Measurements from ENCODE around the gene COG1.

Gene COG1

DNA sequence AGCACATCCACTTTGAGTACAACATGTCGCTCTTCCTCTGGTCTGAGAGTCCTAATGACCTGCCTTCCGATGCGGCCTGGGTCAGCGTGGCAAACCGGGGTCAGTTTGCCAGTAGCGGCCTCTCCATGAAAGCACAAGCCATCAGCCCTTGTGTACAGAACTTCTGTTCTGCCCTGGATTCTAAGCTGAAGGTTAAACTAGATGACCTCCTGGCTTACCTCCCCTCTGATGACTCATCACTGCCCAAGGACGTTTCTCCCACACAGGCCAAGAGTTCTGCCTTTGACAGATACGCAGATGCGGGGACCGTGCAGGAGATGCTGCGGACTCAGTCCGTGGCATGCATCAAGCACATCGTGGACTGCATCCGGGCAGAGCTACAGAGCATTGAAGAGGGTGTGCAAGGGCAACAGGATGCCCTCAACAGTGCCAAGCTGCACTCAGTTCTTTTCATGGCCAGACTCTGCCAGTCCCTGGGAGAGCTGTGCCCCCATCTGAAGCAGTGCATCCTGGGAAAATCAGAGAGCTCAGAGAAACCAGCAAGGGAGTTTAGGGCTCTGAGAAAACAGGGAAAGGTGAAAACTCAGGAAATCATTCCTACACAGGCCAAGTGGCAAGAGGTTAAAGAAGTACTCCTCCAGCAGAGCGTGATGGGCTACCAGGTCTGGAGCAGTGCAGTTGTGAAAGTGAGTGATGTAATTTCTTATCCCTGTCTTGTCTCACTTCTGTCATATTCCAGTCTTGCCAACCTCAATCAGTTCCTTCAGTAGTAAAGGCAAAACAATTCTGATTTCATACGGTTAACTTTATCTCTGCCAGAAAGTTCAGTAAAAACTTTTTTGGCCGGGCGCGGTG lies 8.6 kb downstream of the COG1 start:
- DNase-seq, result no peak

DNA sequence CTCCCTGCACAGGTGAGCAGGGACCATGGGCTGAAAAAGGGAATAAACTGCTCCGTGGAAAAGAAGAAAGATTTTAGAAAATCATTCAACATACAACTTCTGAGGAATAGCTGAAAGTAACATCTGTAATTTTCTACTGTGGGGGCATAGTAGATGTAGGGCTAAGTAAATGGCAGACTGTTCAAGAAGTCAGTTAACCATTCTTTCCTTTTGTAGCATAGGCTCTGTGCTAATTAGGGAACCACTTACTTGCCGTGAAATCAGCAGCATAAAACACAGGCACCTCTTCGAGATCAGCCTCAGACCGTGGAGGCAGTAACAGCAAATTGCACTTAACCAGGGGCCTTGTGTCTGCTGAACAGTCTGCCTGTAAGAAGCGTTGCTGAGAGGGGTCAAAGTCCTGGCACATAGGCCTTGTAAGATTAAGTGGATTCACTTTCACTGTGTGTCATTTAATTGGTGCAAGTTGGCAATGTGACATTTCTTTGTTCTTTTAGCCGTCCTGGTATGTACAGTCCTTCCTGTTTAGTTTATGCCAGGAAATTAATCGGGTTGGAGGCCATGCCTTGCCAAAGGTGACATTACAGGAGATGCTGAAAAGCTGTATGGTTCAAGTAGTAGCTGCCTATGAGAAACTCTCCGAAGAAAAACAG lies 10.4 kb downstream of the COG1 start:
- no peak for DNase-seq

GRCh38 chr17:73203788-73204479 lies 11.1 kb downstream of the COG1 start:
- DNase-seq, result no peak

GRCh38 chr17:73205459-73205961 lies 12.7 kb downstream of the COG1 start:
- DNase-seq, result no peak

- DNase-seq, result no peak
Measured at GRCh38 chr17:73208139-73208827, 15.4 kb downstream of the COG1 start.

GRCh38 chr17:73209436-73209835 lies 16.6 kb downstream of the COG1 start:
- no peak for DNase-seq

DNA sequence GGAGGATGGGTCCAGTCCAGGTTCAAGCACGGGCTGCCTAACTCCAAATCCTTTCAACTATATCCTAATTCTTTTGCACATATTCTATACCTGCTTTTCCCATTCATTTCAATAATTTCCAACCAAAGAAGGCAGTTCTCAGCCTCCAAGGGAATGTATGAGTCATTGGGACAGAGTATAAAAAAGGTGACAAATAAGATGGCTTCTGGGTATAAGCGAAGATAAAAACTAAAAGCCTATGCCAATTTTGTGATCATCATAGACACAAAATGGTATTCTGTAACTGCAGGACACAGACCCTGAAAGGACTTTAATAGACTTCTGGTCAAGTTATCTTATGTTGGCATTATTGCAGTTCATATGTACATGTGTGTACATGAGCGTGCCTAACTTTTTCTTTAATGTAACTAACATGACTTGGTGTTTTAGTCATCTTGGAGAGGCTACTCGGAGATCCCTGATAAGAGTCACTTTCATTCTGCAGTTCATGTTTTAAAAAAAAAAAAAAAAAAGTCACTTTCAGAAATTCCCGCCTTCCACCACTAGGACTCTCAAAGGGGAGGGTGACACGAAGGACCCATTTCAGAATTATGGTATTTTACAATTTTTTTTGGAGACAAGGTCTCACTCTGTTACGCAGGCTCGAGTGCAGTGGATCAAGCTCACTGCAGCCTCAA lies 17.3 kb downstream of the COG1 start:
- no peak for DNase-seq

GRCh38 chr17:73211745-73212144 lies 18.9 kb downstream of the COG1 start:
- DNase-seq, result no peak

- no peak for DNase-seq
Measured at GRCh38 chr17:73214008-73214407, 21.2 kb downstream of the COG1 start.

GRCh38 chr17:73214851-73215250 lies 22.0 kb downstream of the COG1 start:
- no peak for DNase-seq

- no peak for DNase-seq
Measured at GRCh38 chr17:73215447-73215846, 22.6 kb downstream of the COG1 start.

- DNase-seq, result no peak
Measured at GRCh38 chr17:73223626-73224230, 30.9 kb downstream of the COG1 start.

DNA sequence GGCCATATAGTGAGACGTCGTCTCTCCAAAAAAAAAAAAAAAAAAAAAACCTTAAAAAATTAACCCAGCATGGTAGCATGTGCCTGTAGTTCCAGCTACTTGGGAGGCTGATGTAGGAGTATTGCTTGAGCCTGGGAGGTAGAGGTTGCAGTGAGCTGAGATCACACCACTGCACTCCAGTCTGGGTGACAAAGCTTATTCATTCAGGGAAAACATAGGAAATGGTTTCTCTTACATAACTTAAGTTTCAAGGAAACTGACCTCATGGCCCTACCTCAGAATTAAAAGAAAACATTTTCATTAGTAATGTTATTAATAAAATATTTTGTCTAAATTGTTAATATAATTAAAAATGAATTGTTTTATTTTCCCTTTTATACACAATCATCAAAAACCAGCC lies 31.4 kb downstream of the COG1 start:
- DNase-seq, result no peak

DNA sequence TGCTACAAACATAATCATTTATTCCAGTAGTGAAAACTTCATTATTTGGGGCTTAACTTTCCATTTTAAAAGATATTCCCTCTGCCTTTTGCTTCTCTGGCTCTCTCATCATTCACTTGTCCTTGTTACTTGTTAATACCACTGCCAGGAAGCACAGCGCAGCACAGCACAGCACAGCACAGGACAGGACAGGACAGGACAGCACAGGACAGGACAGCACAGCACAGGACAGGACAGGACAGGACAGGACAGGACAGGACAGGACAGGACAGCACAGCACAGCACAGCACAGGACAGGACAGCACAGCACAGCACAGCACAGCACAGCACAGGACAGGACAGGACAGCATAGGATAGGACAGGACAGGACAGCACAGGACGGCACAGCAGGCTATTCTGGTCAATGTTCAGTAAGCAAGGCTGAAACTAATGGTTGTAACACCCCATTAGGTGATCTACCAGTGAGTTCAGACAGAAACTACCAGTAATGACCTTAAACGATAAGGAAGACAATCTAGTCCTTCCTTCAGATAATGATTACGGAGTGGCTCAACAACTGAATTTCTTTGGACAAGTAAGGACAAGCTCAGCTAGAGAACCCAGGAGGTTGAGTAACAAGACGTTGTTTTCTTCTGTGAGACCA lies 31.9 kb downstream of the COG1 start:
- no peak for DNase-seq

DNA sequence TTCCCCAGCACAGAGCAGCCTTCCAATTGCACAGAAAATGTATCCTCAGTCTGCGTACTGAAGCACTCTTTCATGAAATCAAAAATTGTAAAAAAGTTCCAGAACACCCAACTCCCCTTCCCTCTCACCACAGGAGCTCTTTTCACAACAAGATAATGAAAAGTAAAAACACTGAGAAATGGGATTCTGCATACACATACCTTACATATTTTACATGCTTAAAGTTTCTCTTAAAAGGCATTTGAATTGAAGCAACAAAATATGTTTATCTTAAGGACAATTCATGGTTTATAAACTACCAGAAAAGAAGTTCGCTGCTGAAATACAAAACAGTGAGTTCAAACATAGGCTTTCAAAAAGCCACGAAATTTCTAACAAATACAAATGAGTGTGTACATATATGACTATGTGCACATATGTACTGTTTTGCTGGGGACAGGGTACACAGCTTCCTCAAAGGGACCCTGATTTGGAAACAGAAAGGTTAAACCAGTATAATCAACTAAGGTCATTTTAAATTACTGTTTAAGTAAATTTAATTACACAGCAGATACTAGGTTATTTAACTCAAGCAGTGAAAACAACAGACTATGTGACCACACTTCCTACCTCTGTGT lies 33.8 kb downstream of the COG1 start:
- no peak for DNase-seq

DNA sequence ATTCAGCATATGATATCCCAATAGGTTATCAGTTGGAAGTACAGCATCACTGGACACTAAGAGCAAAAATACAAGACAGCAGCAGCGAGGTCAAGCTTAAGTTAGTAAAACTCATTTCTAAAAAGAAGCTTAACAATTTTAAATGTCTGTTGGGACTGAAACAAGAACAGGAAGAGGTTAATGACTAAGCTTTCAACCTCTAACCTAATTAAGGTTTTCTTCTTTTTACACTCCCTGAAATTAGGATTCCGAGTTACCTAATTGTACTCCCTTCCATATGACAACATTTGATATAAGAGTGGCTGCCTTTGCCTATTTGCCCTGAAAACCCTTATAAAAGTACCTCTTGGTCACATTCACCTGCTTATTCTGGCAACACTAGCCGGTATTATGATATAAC lies 34.5 kb downstream of the COG1 start:
- DNase-seq, result no peak

DNA sequence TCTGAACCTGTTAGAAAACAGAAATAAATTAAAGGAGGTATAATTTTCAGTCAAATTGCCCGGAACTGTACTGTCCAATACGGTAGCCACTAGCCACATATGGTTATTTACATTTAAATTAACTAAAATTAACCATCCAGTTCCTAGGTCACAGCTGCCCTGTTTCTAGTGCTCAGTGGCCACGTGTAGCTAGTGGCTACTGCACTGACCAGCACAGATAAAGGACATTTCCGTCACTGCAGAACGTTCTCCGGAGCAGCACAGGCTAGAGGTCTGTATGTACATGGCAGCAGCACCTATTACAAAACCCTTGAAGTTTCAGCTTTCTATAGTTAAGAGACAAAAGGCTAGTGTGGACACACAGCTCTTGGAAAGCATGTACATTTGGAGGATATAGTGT lies 35.1 kb downstream of the COG1 start:
- no peak for DNase-seq

GRCh38 chr17:73228748-73229236 lies 35.9 kb downstream of the COG1 start:
- peak; percentile 44 for DNase-seq

DNA sequence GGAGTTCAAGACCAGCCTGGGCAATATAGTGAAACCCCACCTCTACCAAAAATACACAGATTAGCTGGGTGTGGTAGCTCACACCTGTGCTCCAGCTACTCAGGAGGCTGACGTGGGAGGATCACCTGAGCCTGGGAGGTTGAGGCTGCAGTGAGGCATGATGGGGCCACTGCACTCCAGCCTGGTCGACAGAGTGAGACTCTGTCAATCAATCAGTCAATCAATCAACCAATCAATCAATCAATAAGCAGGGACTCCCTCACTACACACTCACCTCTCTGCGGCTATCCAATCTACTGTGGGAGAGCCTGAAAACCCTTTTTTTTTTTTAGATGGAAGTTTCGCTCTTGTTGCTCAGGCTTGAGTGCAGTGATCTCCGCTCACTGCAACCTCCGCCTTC lies 37.2 kb downstream of the COG1 start:
- DNase-seq, result no peak

- peak; percentile 24 for DNase-seq
Measured at GRCh38 chr17:73231395-73231794, 38.5 kb downstream of the COG1 start.
